GM15510 (cell line): ENCODE data around the gene OPN1MW3.

Experiments used
- POLR2A ChIP-seq: IDR thresholded peaks from 3 replicates; pipeline ENCODE4 v1.6.1; 2011; ENCODE audit warnings: borderline replicate concordance; ENCODE audit not compliant: insufficient read length; ENCODE audit errors: extremely low read depth

The OPN1MW3 gene

DNA sequence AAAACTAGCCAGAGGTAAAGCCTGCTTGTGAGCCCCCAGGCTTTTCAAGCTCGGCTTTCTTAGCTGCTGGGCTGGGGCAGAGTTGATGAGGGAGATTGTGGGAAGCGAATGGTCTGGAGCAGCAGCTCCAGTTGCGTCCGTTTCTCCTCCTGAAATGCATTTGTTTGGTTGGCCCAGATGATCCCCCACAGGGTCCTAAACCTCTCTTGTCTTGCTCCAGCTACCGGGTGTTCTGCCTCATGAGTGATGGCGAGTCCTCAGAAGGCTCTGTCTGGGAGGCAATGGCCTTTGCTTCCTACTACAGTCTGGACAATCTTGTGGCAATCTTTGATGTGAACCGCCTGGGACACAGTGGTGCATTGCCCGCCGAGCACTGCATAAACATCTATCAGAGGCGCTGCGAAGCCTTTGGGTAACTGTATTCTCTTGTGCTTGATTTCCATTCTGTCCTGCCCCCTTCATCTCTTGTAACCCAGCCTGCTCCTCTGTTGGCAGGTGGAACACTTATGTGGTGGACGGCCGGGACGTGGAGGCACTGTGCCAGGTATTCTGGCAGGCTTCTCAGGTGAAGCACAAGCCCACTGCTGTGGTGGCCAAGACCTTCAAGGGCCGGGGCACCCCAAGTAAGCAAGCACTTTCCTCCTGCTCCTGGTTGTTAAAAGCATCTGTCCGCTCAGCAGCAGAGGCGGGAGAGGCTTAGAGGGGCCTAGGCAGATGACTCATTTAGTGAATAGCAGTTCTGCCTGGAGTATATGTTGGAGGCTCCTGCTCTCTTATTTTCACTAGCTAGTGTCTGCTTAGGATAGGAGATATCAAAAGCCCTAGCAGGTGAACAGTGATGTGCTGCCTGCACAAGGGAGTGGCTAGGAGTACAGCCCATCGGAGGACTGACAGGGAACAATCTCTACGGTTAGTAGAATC lies 53.5 kb downstream of the OPN1MW3 start:
- TF ChIP-seq POLR2A: no peak

DNA sequence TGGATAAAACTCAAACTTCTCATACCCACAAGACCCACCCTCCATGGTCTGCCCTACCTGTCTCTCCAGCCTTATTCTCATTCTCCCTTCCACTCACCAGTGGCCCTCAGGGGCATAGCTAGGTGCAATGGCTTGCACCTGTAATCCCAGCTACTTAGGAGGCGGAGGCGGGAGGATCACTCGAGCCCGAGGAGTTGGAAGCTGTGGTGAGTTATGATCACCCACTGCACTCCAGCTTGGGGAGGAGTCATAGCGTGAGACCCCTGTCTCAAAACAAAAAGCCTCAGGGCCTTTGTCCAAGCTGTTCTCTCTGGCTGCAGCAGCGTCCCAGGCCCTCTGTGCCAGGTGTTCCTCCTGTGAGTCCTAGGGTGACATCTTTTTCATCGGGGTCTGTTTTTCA lies 54.7 kb downstream of the OPN1MW3 start:
- TF ChIP-seq POLR2A: no peak

DNA sequence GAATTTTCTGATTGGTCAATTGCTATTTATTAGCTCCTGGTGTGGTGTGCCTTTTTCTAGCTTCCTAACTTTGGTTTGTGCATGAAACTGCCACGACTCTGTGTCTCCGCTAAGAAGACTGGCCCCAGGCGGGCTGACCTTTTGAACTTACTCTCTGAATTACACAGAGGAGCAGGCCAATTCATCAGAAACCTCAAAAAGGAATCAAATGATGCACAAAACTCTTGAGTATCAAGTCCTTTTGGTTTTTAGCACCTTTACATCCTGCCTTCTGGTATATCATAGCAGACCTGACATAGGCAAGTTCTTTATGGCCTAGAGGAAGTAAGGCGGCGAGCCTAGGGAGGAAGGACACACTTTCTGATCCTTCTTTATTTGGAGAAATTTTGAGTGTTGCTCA lies 55.8 kb downstream of the OPN1MW3 start:
- no peak for TF ChIP-seq POLR2A

DNA sequence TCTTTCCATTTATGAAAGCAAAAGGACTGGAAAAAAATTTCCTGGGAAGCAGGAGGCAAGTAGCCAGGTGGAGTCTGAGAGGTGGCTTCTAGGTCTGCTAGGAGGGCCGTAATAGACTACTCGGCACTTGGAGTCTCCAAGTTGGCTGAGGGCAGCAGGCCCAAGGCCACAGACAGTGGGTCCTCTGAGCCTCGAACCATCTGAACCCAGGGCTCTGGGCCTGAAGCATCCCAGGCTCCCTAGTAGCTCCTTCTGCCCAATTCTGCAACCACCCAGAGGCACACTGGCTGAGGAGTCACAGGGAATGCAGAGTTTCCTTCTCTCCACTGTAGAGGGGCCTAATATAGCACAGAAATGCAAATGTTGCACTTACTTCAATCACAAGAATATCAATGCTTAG lies 58.0 kb downstream of the OPN1MW3 start:
- TF ChIP-seq POLR2A: no peak

- no peak for TF ChIP-seq POLR2A
Measured at GRCh38 chrX:154317391-154317995, 60.1 kb downstream of the OPN1MW3 start.

GRCh38 chrX:154320406-154320805 lies 63.0 kb downstream of the OPN1MW3 start:
- no peak for TF ChIP-seq POLR2A
